H1 (cell line): Measurements from ENCODE around the gene LMO2. TPM values are rescaled to one million over a fixed set of nuclear protein-coding genes. Genes with fewer than 3 reads are reported as not detected.

ENCODE experiments used
- CTCF ChIA-PET: fragments of 300-600 bp; sonication (Branson Sonifier 250); formaldehyde crosslinking; loops from one replicate; lab custom pipeline; 2021; ENCODE audit not compliant: partially characterized antibody; lab: Charles Lee
- POLR2A ChIA-PET: fragments of 300-600 bp; sonication (Branson Sonifier 250); formaldehyde crosslinking; loops from one replicate; lab custom pipeline; 2021; ENCODE audit warnings: inconsistent platforms; ENCODE audit not compliant: partially characterized antibody; lab: Charles Lee
- DNase-seq, 2 experiments: peaks; one replicate each; pipeline versions ENCODE4 v3.0.0 to v3.0.0-alpha.2; 2010 to 2022; ENCODE audit warnings: low spot score in 2 of 2, low read depth in 1 of 2, mixed read lengths in 1 of 2
- FAIRE-seq: peaks from 2 replicates; lab custom pipeline; 2011; peaks lifted over from hg19 to GRCh38; lab: Jason Lieb, UNC
- H2AFZ ChIP-seq: 2 replicates; pipeline ENCODE4 v1.8.1; 2012; ENCODE audit warnings: low read length, inconsistent platforms
- H2AK5ac ChIP-seq: 2 replicates; pipeline ENCODE4 v1.6.1; 2013; ENCODE audit warnings: low read depth, low read length
- H2BK120ac ChIP-seq: replicated peaks from 2 replicates; pipeline ENCODE3; 2013; ENCODE audit warnings: low read depth, low read length, inconsistent platforms
- H2BK12ac ChIP-seq: 2 replicates; pipeline ENCODE4 v1.6.1; 2013; ENCODE audit warnings: low read depth, low read length
- H2BK15ac ChIP-seq: 2 replicates; pipeline ENCODE4 v1.6.1; 2013; ENCODE audit warnings: low read length
- H2BK20ac ChIP-seq: 2 replicates; pipeline ENCODE4 v1.6.1; 2013; ENCODE audit warnings: low read length
- H2BK5ac ChIP-seq: 2 replicates; pipeline ENCODE4 v1.6.1; 2013; ENCODE audit warnings: low read depth, low read length
- H3K14ac ChIP-seq: 2 replicates; pipeline ENCODE4 v1.6.1; 2013; ENCODE audit warnings: inconsistent platforms; ENCODE audit not compliant: insufficient read length
- H3K18ac ChIP-seq: 2 replicates; pipeline ENCODE4 v1.6.1; 2013; ENCODE audit warnings: low read length; ENCODE audit errors: extremely low read depth
- H3K23ac ChIP-seq: 2 replicates; pipeline ENCODE4 v1.6.1; 2013; ENCODE audit warnings: inconsistent platforms; ENCODE audit not compliant: insufficient read length
- H3K23me2 ChIP-seq: 2 replicates; pipeline ENCODE4 v1.6.1; 2013; ENCODE audit warnings: low read depth, low read length
- H3K27ac ChIP-seq: 2 replicates; pipeline ENCODE4 v1.6.1; 2011; ENCODE audit warnings: low read depth, low read length, inconsistent platforms
- H3K27me3 ChIP-seq, 4 experiments: replicated peaks in 1 of 4; 1 replicate in 1 of 4; 2 replicates in 3 of 4; pipeline versions ENCODE4 v1.6.1 to v1.8.1; 2011 to 2013; ENCODE audit warnings: low read length in 3 of 4, mild to moderate bottlenecking in 3 of 4, inconsistent platforms in 2 of 4, mixed read lengths in 2 of 4, moderate library complexity in 1 of 4; ENCODE audit not compliant: control insufficient read depth in 3 of 4, insufficient read depth in 3 of 4; ENCODE audit errors: extremely low read depth in 1 of 4
- H3K36me3 ChIP-seq, 4 experiments: 2 replicates each; pipeline versions ENCODE4 v1.6.1 to v1.8.1; 2011 to 2013; ENCODE audit warnings: mild to moderate bottlenecking in 4 of 4, low read length in 3 of 4, moderate library complexity in 2 of 4, control low read depth in 1 of 4, inconsistent platforms in 1 of 4; ENCODE audit not compliant: insufficient read depth in 4 of 4, control insufficient read depth in 2 of 4
- H3K4ac ChIP-seq: replicated peaks from 2 replicates; pipeline ENCODE3; 2013; ENCODE audit warnings: low read length, low read depth, mixed read lengths, inconsistent platforms; ENCODE audit not compliant: insufficient read length
- H3K4me1 ChIP-seq, 4 experiments: replicated peaks in 1 of 4; 1 replicate in 1 of 4; 2 replicates in 3 of 4; pipeline versions ENCODE4 v1.6.1 to v1.8.1; 2011 to 2013; ENCODE audit warnings: low read length in 3 of 4, inconsistent platforms in 2 of 4, mixed read lengths in 1 of 4; ENCODE audit not compliant: insufficient read depth in 4 of 4, control insufficient read depth in 3 of 4
- H3K4me2 ChIP-seq, 2 experiments: 2 replicates each; pipeline versions ENCODE4 v1.6.1 to v1.8.1; 2011 to 2013; ENCODE audit warnings: low read depth in 2 of 2, low read length in 2 of 2, control low read depth in 1 of 2, inconsistent platforms in 1 of 2, mild to moderate bottlenecking in 1 of 2; ENCODE audit not compliant: insufficient read depth in 1 of 2
- H3K4me3 ChIP-seq, 4 experiments: fragments of 200-600, 300-600 bp in 1 of 4; sonication (generic), shearing (Covaris generic), sonication (Bioruptor Twin) in 1 of 4; 2 replicates each; pipeline versions ENCODE4 v1.5.1 to v1.8.1; 2011 to 2016; ENCODE audit warnings: low read length in 4 of 4, low read depth in 3 of 4, control low read depth in 2 of 4, inconsistent platforms in 2 of 4, mild to moderate bottlenecking in 2 of 4, mixed read lengths in 1 of 4, moderate library complexity in 1 of 4; ENCODE audit not compliant: insufficient read depth in 2 of 4; ENCODE audit errors: extremely low read depth in 1 of 4
- H3K56ac ChIP-seq: replicated peaks from 2 replicates; pipeline ENCODE3; 2013; ENCODE audit warnings: low read depth, mild to moderate bottlenecking, mixed read lengths, low read length, inconsistent platforms; ENCODE audit not compliant: insufficient read length
- H3K79me1 ChIP-seq: 2 replicates; pipeline ENCODE4 v1.6.1; 2013; ENCODE audit warnings: low read depth, low read length, control low read depth
- H3K79me2 ChIP-seq, 2 experiments: 2 replicates each; pipeline versions ENCODE4 v1.6.1 to v1.8.1; 2012 to 2013; ENCODE audit warnings: low read length in 2 of 2, mild to moderate bottlenecking in 2 of 2, inconsistent platforms in 1 of 2; ENCODE audit not compliant: insufficient read depth in 2 of 2, control insufficient read depth in 1 of 2
- H3K9ac ChIP-seq, 4 experiments: replicated peaks in 1 of 4; 1 replicate in 1 of 4; 2 replicates in 3 of 4; pipeline versions ENCODE4 v1.6.1 to v1.8.1; 2011 to 2013; ENCODE audit warnings: low read depth in 3 of 4, low read length in 3 of 4, control low read depth in 2 of 4, mild to moderate bottlenecking in 2 of 4, moderate library complexity in 2 of 4, inconsistent platforms in 1 of 4; ENCODE audit errors: extremely low read depth in 1 of 4
- H3K9me3 ChIP-seq, 2 experiments: 2 replicates each; pipeline versions ENCODE4 v1.6.1 to v1.8.1; 2012 to 2013; ENCODE audit warnings: mild to moderate bottlenecking in 2 of 2, moderate library complexity in 2 of 2, control low read depth in 1 of 2, inconsistent platforms in 1 of 2, low read depth in 1 of 2, low read length in 1 of 2, mixed read lengths in 1 of 2; ENCODE audit not compliant: insufficient read depth in 2 of 2
- H4K20me1 ChIP-seq, 2 experiments: replicated peaks in 1 of 2; 2 replicates each; pipeline versions ENCODE3 to v1.8.1; 2011 to 2013; ENCODE audit warnings: inconsistent platforms in 2 of 2, low read length in 2 of 2, mild to moderate bottlenecking in 1 of 2; ENCODE audit not compliant: insufficient read depth in 2 of 2, control insufficient read depth in 1 of 2
- H4K5ac ChIP-seq: 2 replicates; pipeline ENCODE4 v1.6.1; 2013; ENCODE audit warnings: low read length, low read depth, mixed read lengths, inconsistent platforms; ENCODE audit not compliant: insufficient read length
- H4K8ac ChIP-seq: 2 replicates; pipeline ENCODE4 v1.8.0; 2013; ENCODE audit warnings: mild to moderate bottlenecking, moderate library complexity, low read length, inconsistent platforms; ENCODE audit not compliant: insufficient read depth; ENCODE audit errors: extremely low read depth
- H4K91ac ChIP-seq: replicated peaks from 2 replicates; pipeline ENCODE3; 2013; ENCODE audit warnings: low read length, mixed read lengths, inconsistent platforms; ENCODE audit not compliant: insufficient read length
- ASH2L ChIP-seq: fragments of 200-600, 300-600 bp; sonication (generic); IDR thresholded peaks from one replicate; pipeline ENCODE4 v1.7.1; 2017; ENCODE audit warnings: low read length
- CBX8 ChIP-seq: fragments of 300-800, 300-1000 bp; sonication (generic); IDR thresholded peaks from 2 replicates; pipeline ENCODE4 v1.7.1; 2016; ENCODE audit warnings: low read depth, low read length, borderline replicate concordance
- EGR1 ChIP-seq: IDR thresholded peaks from 2 replicates; pipeline ENCODE4 v1.6.1; 2011; ENCODE audit warnings: low read depth, low read length, borderline replicate concordance
- GABPA ChIP-seq: IDR thresholded peaks from 2 replicates; pipeline ENCODE4 v1.6.1; 2011; ENCODE audit warnings: mild to moderate bottlenecking, low read length, moderate library complexity, borderline replicate concordance; ENCODE audit not compliant: insufficient read depth
- GTF2F1 ChIP-seq: IDR thresholded peaks from 2 replicates; pipeline ENCODE4 v1.6.1; 2012; ENCODE audit warnings: low read depth, low read length, improper control_type of control experiment, borderline replicate concordance
- JUND ChIP-seq: IDR thresholded peaks from 2 replicates; pipeline ENCODE4 v1.6.1; 2011; ENCODE audit warnings: mild to moderate bottlenecking, improper control_type of control experiment, low read length
- MAFK ChIP-seq: IDR thresholded peaks from 2 replicates; pipeline ENCODE4 v1.6.1; 2012; ENCODE audit warnings: low read depth, mild to moderate bottlenecking, improper control_type of control experiment, low read length
- MAX ChIP-seq: IDR thresholded peaks from 2 replicates; pipeline ENCODE4 v1.6.1; 2012; ENCODE audit warnings: inconsistent platforms
- TAF7 ChIP-seq: optimal IDR thresholded peaks from 2 replicates; pipeline ENCODE3; 2011; ENCODE audit warnings: low read depth, mild to moderate bottlenecking, inconsistent platforms, low read length, moderate library complexity, borderline replicate concordance
- WGBS, 2 experiments: shearing (Covaris generic) in 1 of 2; methylation state at CpG; one replicate each; pipeline versions ENCODE4 v1.1.6 to v1.1.7; 2013 to 2015; ENCODE audit warnings: low lambda C conversion rate in 2 of 2, mixed read lengths in 2 of 2, inconsistent platforms in 1 of 2, low coverage in 1 of 2, missing lambda C conversion rate in 1 of 2; ENCODE audit not compliant: insufficient replicate concordance in 2 of 2, insufficient coverage in 1 of 2, insufficient read length in 1 of 2; ENCODE audit errors: extremely low coverage in 1 of 2, missing lambda C conversion rate in 1 of 2; 5-methylcytosine and 5-hydroxymethylcytosine counted together
- polyA plus RNA-seq, 7 experiments: library from polyadenylated mRNA; depleted of rRNA in 3 of 7; stranded (reverse) in 5 of 7; unstranded in 2 of 7; fragments of >200 nt in 5 of 7; fragments of 200-250 nt in 2 of 7; gene quantifications; 1 replicate in 5 of 7; 2 replicates in 1 of 7; 4 replicates in 1 of 7; pipeline versions ENCODE4 v1.2.1 to v1.2.3, GENCODE V29; 2011 to 2013; ENCODE audit warnings: missing spikeins in 2 of 7, mixed read lengths in 2 of 7
- total RNA-seq: library from RNA; stranded (reverse); fragmentation: NEBNext Ultra II Directional; extraction: Animal tissue kit (Norgen Biotek cat#: 25700); gene quantifications from 2 replicates; pipeline ENCODE4 v1.2.1, GENCODE V29; 2021

LMO2 gene
- total and polyA plus RNA-seq, 2 of the 8 experiments (the other 6 are each of a cell fraction or from before 2014, with no cell fraction given) = 1.6 to 2.7 TPM

GRCh38 chr11:33940538-33940815 lies 48.6 kb upstream of the LMO2 start:
- Histone ChIP-seq H3K56ac (no peak overlapping the region), H2BK120ac (no peak overlapping the region), H3K23ac (no peak overlapping the region), H2AFZ (no peak overlapping the region), H2BK5ac (no peak overlapping the region), H3K4me2 (no peak overlapping the region), H3K14ac (no peak overlapping the region), H2BK15ac (no peak overlapping the region), H3K36me3 (no peaks in the 10 kb centered on the region), H2BK20ac (no peak overlapping the region), H3K27me3 (no peaks in the 10 kb centered on the region), H3K27ac (no peak overlapping the region), H2AK5ac (no peak overlapping the region), H3K4ac (no peak overlapping the region), H3K4me1 (no peaks in the 10 kb centered on the region), H3K23me2 (peaks cover 2% of the 10 kb centered on the region; the same call in 1 of the 2 replicates), H3K4me3 (no peak overlapping the region), H3K9ac (no peak overlapping the region), H3K79me2 (no peaks in the 10 kb centered on the region), H3K79me1 (no peaks in the 10 kb centered on the region), H4K8ac (no peak overlapping the region), H3K9me3 (no peaks in the 10 kb centered on the region), H3K18ac (no peak overlapping the region), H4K91ac (no peak overlapping the region), H4K5ac (no peak overlapping the region), H4K20me1 (no peaks in the 10 kb centered on the region), H2BK12ac (no peak overlapping the region)
- FAIRE-seq (no peak), DNase-seq (no peak)
- CTCF ChIA-PET = interaction anchor here (3.1 kb wide), 1 partner anchor 30 kb away, joined by 11 read pairs; no protein-coding TSS in a partner anchor
- 77% methylated on average over 2 of the region's 2 CpGs; no CpG with 5 or more reads in 1 of the 2 experiments for WGBS, 2 experiments
- POLR2A ChIA-PET = no interaction called here
- TF ChIP-seq GABPA = no peak
- no peak for TF ChIP-seq MAFK
- no peak for TF ChIP-seq CBX8
- no peak for TF ChIP-seq ASH2L
- TF ChIP-seq JUND = no peak
- no peak for TF ChIP-seq EGR1
- TF ChIP-seq MAX = no peak
- no peak for TF ChIP-seq TAF7
- TF ChIP-seq GTF2F1 = no peak
